ENCODE data around the gene AAMDC. TPM values are rescaled to one million over a fixed set of nuclear protein-coding genes. Genes with fewer than 3 reads are reported as not detected.
A peak's percentile ranks its signal among the peaks of the same experiment; 100 is the strongest.
"Not testable (repeated sequence)": the region's sequence is repeated elsewhere in the genome, so short reads cannot be mapped to it uniquely, and the experiment has no call there.

AAMDC gene
- total RNA-seq, 1 donor from 2014 or later: 30.0 TPM

DNA sequence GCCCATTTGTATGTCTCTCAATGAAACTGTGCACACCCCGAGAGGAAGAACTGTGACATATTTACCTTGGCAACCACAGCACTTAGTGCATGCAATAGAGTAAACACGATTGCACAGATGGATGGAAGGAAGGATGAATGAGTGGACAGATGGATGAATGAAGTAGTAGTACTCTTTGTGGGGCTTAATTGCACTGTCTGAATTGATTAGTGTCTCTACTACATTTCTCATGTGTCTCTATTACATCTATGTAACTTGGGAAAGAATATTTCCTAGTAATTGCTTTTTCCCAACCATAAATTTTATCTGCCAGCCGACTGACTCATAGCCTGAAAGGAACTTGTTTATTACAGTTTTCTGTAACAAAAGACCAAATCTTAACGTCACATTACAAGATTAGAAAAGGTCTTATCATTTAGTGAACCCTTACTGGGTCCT is 69.7 kb downstream of the AAMDC start:
- not testable (repeated sequence) for H3K9me3 Mint-ChIP-seq; H3K4me3 Mint-ChIP-seq; DNase-seq (ENCODE audit: low spot score in 2 of 2, unreplicated experiment in 2 of 2); H3K27me3 Mint-ChIP-seq (ENCODE audit: low read depth); H3K27ac Mint-ChIP-seq; H3K4me1 Mint-ChIP-seq
- H3K36me3 Mint-ChIP-seq: peaks cover 46% of the 10 kb centered on the region

DNA sequence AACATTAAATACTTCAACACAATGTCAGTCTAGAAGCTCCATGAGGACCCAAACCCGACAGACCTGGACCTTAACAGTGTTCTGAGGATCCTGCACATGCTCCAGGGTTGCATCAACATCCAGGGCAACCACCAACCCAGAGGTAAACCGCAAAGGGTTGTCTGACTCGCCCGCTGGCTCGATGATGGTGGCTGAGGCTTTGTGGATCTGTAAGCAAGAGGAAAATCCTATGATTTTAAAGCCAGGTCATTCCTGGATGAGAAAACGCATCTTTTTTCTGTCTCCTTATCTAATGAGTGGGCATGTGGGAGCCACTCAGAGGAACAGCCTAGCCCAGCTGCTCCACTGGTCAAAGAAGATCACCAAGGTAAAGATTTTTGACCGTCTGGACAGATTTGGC is 70.3 kb downstream of the AAMDC start:
- H3K4me1 Mint-ChIP-seq; H3K9me3 Mint-ChIP-seq; DNase-seq (ENCODE audit: low spot score in 2 of 2, unreplicated experiment in 2 of 2); H3K27me3 Mint-ChIP-seq (ENCODE audit: low read depth); H3K4me3 Mint-ChIP-seq; H3K27ac Mint-ChIP-seq: not testable (repeated sequence)
- H3K36me3 Mint-ChIP-seq: peaks cover 44% of the 10 kb centered on the region

- H3K9me3 Mint-ChIP-seq; H3K4me1 Mint-ChIP-seq; H3K27ac Mint-ChIP-seq; H3K4me3 Mint-ChIP-seq; DNase-seq (ENCODE audit: low spot score in 2 of 2, unreplicated experiment in 2 of 2); H3K27me3 Mint-ChIP-seq (ENCODE audit: low read depth): not testable (repeated sequence)
- H3K36me3 Mint-ChIP-seq: peaks cover 41% of the 10 kb centered on the region
Observed at GRCh38 chr11:77891703-77892102, 70.8 kb downstream of the AAMDC start.

DNA sequence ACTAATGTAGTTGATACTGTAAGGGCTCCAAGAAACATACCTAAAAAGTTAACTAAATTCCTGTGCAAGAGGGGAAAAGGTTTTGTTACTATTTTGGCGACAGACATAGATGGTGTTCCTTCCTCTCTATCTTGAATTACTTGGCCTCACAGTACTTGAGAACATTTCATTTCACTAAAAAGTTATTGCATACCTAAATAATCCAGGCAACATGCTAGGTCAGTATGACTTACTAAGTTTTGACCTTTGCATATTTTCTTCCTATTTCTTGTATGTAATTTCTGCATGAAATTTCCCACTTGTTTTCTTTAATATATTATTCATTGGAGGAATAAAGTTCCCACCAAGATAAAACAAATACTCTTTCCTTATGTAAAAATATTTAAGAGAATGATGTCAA is 74.0 kb downstream of the AAMDC start:
- H3K4me3 Mint-ChIP-seq, H3K27ac Mint-ChIP-seq: not testable (repeated sequence)
- peaks cover 30% of the 10 kb centered on the region for H3K36me3 Mint-ChIP-seq

GRCh38 chr11:77908835-77909234 is 87.9 kb downstream of the AAMDC start:
- Mint-ChIP-seq H3K4me1 (peaks cover 3% of the 10 kb centered on the region), H3K4me3 (no peak overlapping the region), H3K9me3 (no peaks in the 10 kb centered on the region), H3K27me3 (ENCODE audit: low read depth) (no peaks in the 10 kb centered on the region), H3K36me3 (peaks cover 17% of the 10 kb centered on the region), H3K27ac (no peak overlapping the region)
- TF ChIP-seq, protein P1, sequence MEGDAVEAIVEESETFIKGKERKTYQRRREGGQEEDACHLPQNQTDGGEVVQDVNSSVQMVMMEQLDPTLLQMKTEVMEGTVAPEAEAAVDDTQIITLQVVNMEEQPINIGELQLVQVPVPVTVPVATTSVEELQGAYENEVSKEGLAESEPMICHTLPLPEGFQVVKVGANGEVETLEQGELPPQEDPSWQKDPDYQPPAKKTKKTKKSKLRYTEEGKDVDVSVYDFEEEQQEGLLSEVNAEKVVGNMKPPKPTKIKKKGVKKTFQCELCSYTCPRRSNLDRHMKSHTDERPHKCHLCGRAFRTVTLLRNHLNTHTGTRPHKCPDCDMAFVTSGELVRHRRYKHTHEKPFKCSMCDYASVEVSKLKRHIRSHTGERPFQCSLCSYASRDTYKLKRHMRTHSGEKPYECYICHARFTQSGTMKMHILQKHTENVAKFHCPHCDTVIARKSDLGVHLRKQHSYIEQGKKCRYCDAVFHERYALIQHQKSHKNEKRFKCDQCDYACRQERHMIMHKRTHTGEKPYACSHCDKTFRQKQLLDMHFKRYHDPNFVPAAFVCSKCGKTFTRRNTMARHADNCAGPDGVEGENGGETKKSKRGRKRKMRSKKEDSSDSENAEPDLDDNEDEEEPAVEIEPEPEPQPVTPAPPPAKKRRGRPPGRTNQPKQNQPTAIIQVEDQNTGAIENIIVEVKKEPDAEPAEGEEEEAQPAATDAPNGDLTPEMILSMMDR (IDR thresholded peaks at IDR 0.05; ENCODE audit: unreplicated experiment): no peak
- DNase-seq (ENCODE audit: low spot score in 2 of 2, unreplicated experiment in 2 of 2): no peak

More for the DNA sequence above, 74.0 kb downstream of the AAMDC start:
- not testable (repeated sequence) for H3K9me3 Mint-ChIP-seq; H3K4me1 Mint-ChIP-seq; H3K27me3 Mint-ChIP-seq (ENCODE audit: low read depth); DNase-seq (ENCODE audit: low spot score in 2 of 2, unreplicated experiment in 2 of 2)

GRCh38 chr11:77909277-77909676 is 88.3 kb downstream of the AAMDC start:
- peaks cover 17% of the 10 kb centered on the region for H3K36me3 Mint-ChIP-seq
- no peaks in the 10 kb centered on the region for H3K9me3 Mint-ChIP-seq
- no peak overlapping the region for H3K4me3 Mint-ChIP-seq
- peaks cover 7% of the 10 kb centered on the region for H3K4me1 Mint-ChIP-seq
- no peaks in the 10 kb centered on the region for H3K27me3 Mint-ChIP-seq (ENCODE audit: low read depth)
- TF ChIP-seq, protein P1 (IDR thresholded peaks at IDR 0.05; ENCODE audit: unreplicated experiment): no peak
- DNase-seq (ENCODE audit: low spot score in 2 of 2, unreplicated experiment in 2 of 2): no peak
- H3K27ac Mint-ChIP-seq: no peak overlapping the region

DNA sequence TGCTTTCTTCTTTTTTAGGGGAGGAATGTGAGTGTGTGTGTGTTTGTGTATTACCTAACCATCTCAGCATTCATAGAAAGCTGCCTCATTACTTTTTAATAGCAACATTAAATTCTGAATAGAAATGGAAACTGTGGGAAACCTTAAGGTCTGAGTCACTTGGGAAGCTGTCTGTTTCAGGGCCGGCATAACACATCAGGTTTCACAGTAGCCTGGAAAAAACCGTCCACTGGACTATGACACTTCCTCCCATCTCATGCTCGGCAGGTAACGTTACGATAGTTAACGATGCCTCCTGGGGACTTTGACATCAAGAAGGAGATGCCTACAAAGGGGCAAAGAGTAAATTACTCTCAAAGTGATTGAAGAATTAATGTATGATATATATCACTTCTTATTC is 89.9 kb downstream of the AAMDC start:
- H3K27ac Mint-ChIP-seq; H3K4me3 Mint-ChIP-seq; H3K27me3 Mint-ChIP-seq (ENCODE audit: low read depth); H3K9me3 Mint-ChIP-seq; DNase-seq (ENCODE audit: low spot score in 2 of 2, unreplicated experiment in 2 of 2): not testable (repeated sequence)
- Mint-ChIP-seq H3K4me1 (peaks cover 19% of the 10 kb centered on the region), H3K36me3 (peaks cover 12% of the 10 kb centered on the region)

- not testable (repeated sequence) for DNase-seq (ENCODE audit: low spot score in 2 of 2, unreplicated experiment in 2 of 2)
- H3K4me1 Mint-ChIP-seq: peaks cover 19% of the 10 kb centered on the region
Observed at GRCh38 chr11:77913608-77914306, 92.8 kb downstream of the AAMDC start.

GRCh38 chr11:77914307-77914791 is 93.4 kb downstream of the AAMDC start:
- not testable (repeated sequence) for DNase-seq (ENCODE audit: low spot score in 2 of 2, unreplicated experiment in 2 of 2); H3K4me3 Mint-ChIP-seq; H3K27me3 Mint-ChIP-seq (ENCODE audit: low read depth); H3K9me3 Mint-ChIP-seq
- Mint-ChIP-seq H3K36me3 (peaks cover 11% of the 10 kb centered on the region), H3K27ac (peak overlapping the region; percentile 62), H3K4me1 (peaks cover 19% of the 10 kb centered on the region)

More at GRCh38 chr11:77913608-77914306, 92.8 kb downstream of the AAMDC start:
- not testable (repeated sequence) for H3K9me3 Mint-ChIP-seq; H3K36me3 Mint-ChIP-seq; H3K27me3 Mint-ChIP-seq (ENCODE audit: low read depth); H3K4me3 Mint-ChIP-seq
- peak overlapping the region; percentile 68 for H3K27ac Mint-ChIP-seq

GRCh38 chr11:77917713-77918112 is 96.8 kb downstream of the AAMDC start:
- not testable (repeated sequence) for H3K27me3 Mint-ChIP-seq (ENCODE audit: low read depth); H3K4me3 Mint-ChIP-seq; DNase-seq (ENCODE audit: low spot score in 2 of 2, unreplicated experiment in 2 of 2); H3K9me3 Mint-ChIP-seq; H3K36me3 Mint-ChIP-seq; H3K27ac Mint-ChIP-seq
- H3K4me1 Mint-ChIP-seq: peaks cover 19% of the 10 kb centered on the region

Measured in mesothelial cell of epicardium (in vitro differentiated cells).